ENCODE measurements around the gene CD99L2. TPM values are rescaled to one million over a fixed set of nuclear protein-coding genes. Genes with fewer than 3 reads are reported as not detected.

CD99L2 gene
- total and polyA plus RNA-seq, 2 of the 8 experiments (the other 6 are each of a cell fraction or from before 2014, with no cell fraction given), result 8.0 to 8.5 TPM

DNA sequence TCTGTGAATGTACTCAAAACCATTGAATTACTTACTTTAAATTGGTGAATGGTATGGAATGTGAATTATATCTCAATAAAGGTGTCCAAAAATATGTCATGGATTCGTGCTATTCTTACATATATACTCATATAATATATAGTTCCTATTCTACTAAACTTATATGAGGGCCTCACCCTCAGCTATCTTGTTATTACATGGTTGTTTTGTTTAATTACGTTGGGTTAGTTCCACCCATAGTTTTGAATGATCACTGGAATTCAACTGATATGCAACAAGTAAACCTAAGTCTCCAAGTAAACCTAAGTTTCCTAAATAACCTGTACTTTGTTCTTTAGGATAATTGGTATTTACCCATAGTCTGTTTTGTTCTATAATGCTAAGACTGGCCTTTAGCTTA lies 30.6 kb upstream of the CD99L2 start:
- no peak overlapping the region for H3K56ac ChIP-seq (replicated peaks; ENCODE audit: insufficient read length, low read depth, low read length)
- CTCF ChIA-PET (ENCODE audit: partially characterized antibody), result no interaction called here
- peaks cover 0 to 8% (median 2%) of the 10 kb centered on the region in 4 experiments; a peak in 3 of 7 replicates for H3K4me1 ChIP-seq (replicated peaks in 1 of 4; ENCODE audit: control insufficient read depth in 3 of 4, insufficient read depth in 4 of 4, low read length in 3 of 4)
- no peak overlapping the region for H4K8ac ChIP-seq (ENCODE audit: extremely low read depth, insufficient read depth, low read length)
- H4K20me1 ChIP-seq (replicated peaks in 1 of 2; ENCODE audit: control insufficient read depth in 1 of 2, insufficient read depth in 2 of 2, low read length in 2 of 2), result no peaks in the 10 kb centered on the region
- no peaks in the 10 kb centered on the region for H3K23me2 ChIP-seq (ENCODE audit: low read depth, low read length)
- H2BK15ac ChIP-seq (ENCODE audit: low read length), result no peak overlapping the region
- 86% methylated on average over 1 of the region's 2 CpGs; no CpG with 5 or more reads in 1 of the 2 experiments for WGBS, 2 experiments (ENCODE audit: extremely low coverage in 1 of 2, insufficient coverage in 1 of 2, insufficient read length in 1 of 2, insufficient replicate concordance in 2 of 2, low coverage in 1 of 2, low lambda C conversion rate in 2 of 2, missing lambda C conversion rate in 1 of 2)
- no peak overlapping the region for H3K4me2 ChIP-seq (ENCODE audit: insufficient read depth in 1 of 2, low read depth in 2 of 2, low read length in 2 of 2)
- H2AFZ ChIP-seq (ENCODE audit: low read length), result no peak overlapping the region
- H4K5ac ChIP-seq (ENCODE audit: insufficient read length, low read depth, low read length), result no peak overlapping the region
- DNase-seq (ENCODE audit: low read depth in 1 of 2, low spot score in 2 of 2) (no peak), FAIRE-seq (no peak)
- no peak overlapping the region for H2BK120ac ChIP-seq (replicated peaks; ENCODE audit: low read depth, low read length)
- no peaks in the 10 kb centered on the region for H3K36me3 ChIP-seq (ENCODE audit: control insufficient read depth in 2 of 4, insufficient read depth in 4 of 4, low read length in 3 of 4)
- H2BK5ac ChIP-seq (ENCODE audit: low read depth, low read length), result no peak overlapping the region
- no peak overlapping the region for H2BK20ac ChIP-seq (ENCODE audit: low read length)
- H3K79me2 ChIP-seq (ENCODE audit: control insufficient read depth in 1 of 2, insufficient read depth in 2 of 2, low read length in 2 of 2), result no peaks in the 10 kb centered on the region
- POLR2A ChIA-PET (ENCODE audit: partially characterized antibody), result interaction anchor here (1.5 to 1.6 kb wide), 2 partner anchors 27 kb away, joined by 3 to 5 read pairs; no protein-coding TSS in a partner anchor
- H3K9me3 ChIP-seq (ENCODE audit: insufficient read depth in 2 of 2, low read depth in 1 of 2, low read length in 1 of 2), result no peaks in the 10 kb centered on the region
- H3K4ac ChIP-seq (replicated peaks; ENCODE audit: insufficient read length, low read depth, low read length), result no peak overlapping the region
- H3K27me3 ChIP-seq (replicated peaks in 1 of 4; ENCODE audit: control insufficient read depth in 3 of 4, extremely low read depth in 1 of 4, insufficient read depth in 3 of 4, low read length in 3 of 4), result no peaks in the 10 kb centered on the region
- H3K27ac ChIP-seq (ENCODE audit: low read depth, low read length), result no peak overlapping the region
- no peak overlapping the region for H2AK5ac ChIP-seq (ENCODE audit: low read depth, low read length)
- H3K14ac ChIP-seq (ENCODE audit: insufficient read length), result no peak overlapping the region
- H3K79me1 ChIP-seq (ENCODE audit: low read depth, low read length), result no peaks in the 10 kb centered on the region
- H3K23ac ChIP-seq (ENCODE audit: insufficient read length), result no peak overlapping the region
- H3K18ac ChIP-seq (ENCODE audit: extremely low read depth, low read length), result no peak overlapping the region
- no peak overlapping the region for H4K91ac ChIP-seq (replicated peaks; ENCODE audit: insufficient read length, low read length)
- H2BK12ac ChIP-seq (ENCODE audit: low read depth, low read length), result no peak overlapping the region
- no peak overlapping the region for H3K9ac ChIP-seq (replicated peaks in 1 of 4; ENCODE audit: extremely low read depth in 1 of 4, low read depth in 3 of 4, low read length in 3 of 4)
- no peak overlapping the region for H3K4me3 ChIP-seq (ENCODE audit: extremely low read depth in 1 of 4, insufficient read depth in 2 of 4, low read depth in 3 of 4, low read length in 4 of 4)
- TF ChIP-seq, protein P1, sequence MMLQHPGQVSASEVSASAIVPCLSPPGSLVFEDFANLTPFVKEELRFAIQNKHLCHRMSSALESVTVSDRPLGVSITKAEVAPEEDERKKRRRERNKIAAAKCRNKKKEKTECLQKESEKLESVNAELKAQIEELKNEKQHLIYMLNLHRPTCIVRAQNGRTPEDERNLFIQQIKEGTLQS (IDR thresholded peaks at IDR 0.05; ENCODE audit: insufficient read depth, low read depth, low read length), result no peak
- TF ChIP-seq TBP (IDR thresholded peaks at IDR 0.05; ENCODE audit: low read depth, low read length) (no peak), RNF2 (IDR thresholded peaks at IDR 0.05; ENCODE audit: borderline replicate concordance, low read depth, low read length, missing control alignments, poor library complexity, severe bottlenecking) (no peak), BCL11A (IDR thresholded peaks at IDR 0.05; ENCODE audit: low read depth in 2 of 2, low read length in 2 of 2) (no peak), EGR1 (IDR thresholded peaks at IDR 0.05; ENCODE audit: borderline replicate concordance, low read depth, low read length) (no peak), FOSL1 (IDR thresholded peaks at IDR 0.05; ENCODE audit: insufficient read depth, low read depth, low read length) (no peak), SP1 (IDR thresholded peaks at IDR 0.05; ENCODE audit: low read depth, low read length) (no peak), POU5F1 (IDR thresholded peaks at IDR 0.05; ENCODE audit: low read depth, low read length) (no peak), SP4 (IDR thresholded peaks at IDR 0.05; ENCODE audit: low read length) (no peak), NRF1 (IDR thresholded peaks at IDR 0.05; ENCODE audit: low read depth, low read length) (no peak), SP2 (IDR thresholded peaks at IDR 0.05; ENCODE audit: low read length) (no peak), CEBPB (IDR thresholded peaks at IDR 0.05; ENCODE audit: low read depth, low read length) (no peak), CHD1 (IDR thresholded peaks at IDR 0.05; ENCODE audit: low read depth, low read length) (no peak), YY1 (IDR thresholded peaks at IDR 0.05; ENCODE audit: low read depth, low read length) (no peak), HDAC2 (IDR thresholded peaks at IDR 0.05; ENCODE audit: borderline replicate concordance in 1 of 2, low read depth in 2 of 2, low read length in 2 of 2) (no peak)
